Loucy (cell line): ENCODE data around the gene LPIN2.
"Not testable (repeated sequence)": the region's sequence is repeated elsewhere in the genome, so short reads cannot be mapped to it uniquely, and the experiment has no call there.

Source experiments
- EZH2phosphoT487 ChIP-seq: fragments of 200-600 bp; IDR thresholded peaks from 2 replicates; pipeline ENCODE4 v1.6.1; 2018; ENCODE audit warnings: antibody characterized with exemption, mild to moderate bottlenecking, moderate library complexity, borderline replicate concordance
- TF ChIP-seq, protein P1 (sequence below): fragments of 200-600 bp; sonication (generic); conservative IDR thresholded peaks from 2 replicates; pipeline ENCODE4 v1.5.1; 2014; ENCODE audit warnings: mild to moderate bottlenecking, antibody characterized with exemption, low read length

- TF ChIP-seq, protein P1, sequence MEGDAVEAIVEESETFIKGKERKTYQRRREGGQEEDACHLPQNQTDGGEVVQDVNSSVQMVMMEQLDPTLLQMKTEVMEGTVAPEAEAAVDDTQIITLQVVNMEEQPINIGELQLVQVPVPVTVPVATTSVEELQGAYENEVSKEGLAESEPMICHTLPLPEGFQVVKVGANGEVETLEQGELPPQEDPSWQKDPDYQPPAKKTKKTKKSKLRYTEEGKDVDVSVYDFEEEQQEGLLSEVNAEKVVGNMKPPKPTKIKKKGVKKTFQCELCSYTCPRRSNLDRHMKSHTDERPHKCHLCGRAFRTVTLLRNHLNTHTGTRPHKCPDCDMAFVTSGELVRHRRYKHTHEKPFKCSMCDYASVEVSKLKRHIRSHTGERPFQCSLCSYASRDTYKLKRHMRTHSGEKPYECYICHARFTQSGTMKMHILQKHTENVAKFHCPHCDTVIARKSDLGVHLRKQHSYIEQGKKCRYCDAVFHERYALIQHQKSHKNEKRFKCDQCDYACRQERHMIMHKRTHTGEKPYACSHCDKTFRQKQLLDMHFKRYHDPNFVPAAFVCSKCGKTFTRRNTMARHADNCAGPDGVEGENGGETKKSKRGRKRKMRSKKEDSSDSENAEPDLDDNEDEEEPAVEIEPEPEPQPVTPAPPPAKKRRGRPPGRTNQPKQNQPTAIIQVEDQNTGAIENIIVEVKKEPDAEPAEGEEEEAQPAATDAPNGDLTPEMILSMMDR, result not testable (repeated sequence)
- not testable (repeated sequence) for TF ChIP-seq EZH2phosphoT487
Measured at GRCh38 chr18:3003766-3004165, 9.2 kb downstream of the LPIN2 start.
